GM21360 (cell line): ENCODE measurements around the gene DUSP7.

Experiments used
- ATAC-seq: cut with Tn5 transposase; IDR thresholded peaks from one replicate; pipeline ENCODE4 v1.9.1; 2021; ENCODE audit warnings: mild to moderate bottlenecking, moderate library complexity; ENCODE audit not compliant: unreplicated experiment

The DUSP7 gene

DNA sequence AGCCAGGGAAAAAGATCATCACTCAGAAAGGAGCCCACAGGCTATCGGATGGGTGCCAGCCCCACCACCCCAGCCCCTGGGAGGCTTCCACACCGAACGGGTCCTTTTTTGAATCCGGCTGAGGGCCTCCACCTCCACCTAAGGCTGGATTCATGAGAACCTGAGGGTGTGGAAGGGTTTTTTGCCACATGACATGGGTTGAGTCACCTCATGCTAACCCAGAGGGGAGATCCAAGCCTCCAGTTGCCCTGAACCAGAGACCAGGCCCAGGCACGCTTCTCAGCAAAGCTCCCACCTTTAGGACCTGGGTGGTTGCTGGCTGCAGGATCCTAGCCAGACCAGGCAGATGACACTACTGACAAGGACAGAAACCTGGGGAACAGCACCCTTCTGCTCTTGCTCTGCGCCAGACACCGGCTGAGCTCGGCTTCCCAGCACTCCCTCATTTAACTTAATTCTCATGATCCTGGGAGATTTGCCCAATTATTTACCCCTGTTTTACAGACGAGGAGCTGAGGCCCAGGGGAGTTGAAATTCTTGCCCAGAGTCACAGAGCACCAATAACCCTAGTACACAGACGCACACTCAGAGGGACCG lies 25.6 kb downstream of the DUSP7 start:
- no peak for ATAC-seq

DNA sequence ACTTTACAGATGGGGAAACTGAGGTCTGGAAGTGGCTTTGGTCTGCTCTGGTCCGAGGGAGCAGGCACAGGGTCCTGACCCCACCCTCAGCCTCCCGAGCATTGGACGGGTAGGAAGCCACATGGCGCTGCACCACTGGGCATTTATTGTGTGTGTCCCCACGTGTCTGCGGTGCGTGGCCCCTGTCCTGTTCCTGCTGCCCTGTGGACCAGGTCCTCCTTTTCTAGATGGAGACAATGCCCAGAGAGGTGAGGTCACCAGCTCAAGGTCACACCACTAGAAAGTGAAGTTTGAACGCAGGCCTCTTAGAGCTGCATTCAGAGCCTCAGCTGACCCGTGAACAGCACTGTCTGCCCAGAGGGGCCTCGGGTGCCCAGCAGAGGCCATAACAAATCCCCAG lies 26.8 kb downstream of the DUSP7 start:
- no peak for ATAC-seq

DNA sequence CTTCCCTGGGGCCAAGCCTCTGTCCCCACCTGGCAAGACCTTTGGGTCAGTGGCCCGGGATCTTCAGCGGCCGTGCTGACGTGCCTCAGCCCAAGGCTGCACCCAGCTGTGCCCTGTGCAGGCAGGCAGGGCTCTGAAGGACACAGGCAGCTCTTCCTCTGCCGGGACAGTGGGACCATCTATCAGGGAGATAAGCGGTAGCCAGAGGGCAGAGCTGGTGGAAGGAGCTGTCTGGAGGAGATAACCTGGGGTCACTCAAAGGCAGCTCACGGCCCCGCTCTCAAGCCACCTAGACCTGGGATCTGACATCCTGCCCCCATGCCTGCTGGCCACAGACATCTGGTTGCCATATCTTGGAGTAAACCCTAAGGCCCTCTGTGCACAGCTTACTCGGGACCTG lies 27.3 kb downstream of the DUSP7 start:
- ATAC-seq: no peak

GRCh38 chr3:52028572-52028971 lies 27.8 kb downstream of the DUSP7 start:
- ATAC-seq: no peak

GRCh38 chr3:52026041-52026440 lies 30.3 kb downstream of the DUSP7 start:
- no peak for ATAC-seq

DNA sequence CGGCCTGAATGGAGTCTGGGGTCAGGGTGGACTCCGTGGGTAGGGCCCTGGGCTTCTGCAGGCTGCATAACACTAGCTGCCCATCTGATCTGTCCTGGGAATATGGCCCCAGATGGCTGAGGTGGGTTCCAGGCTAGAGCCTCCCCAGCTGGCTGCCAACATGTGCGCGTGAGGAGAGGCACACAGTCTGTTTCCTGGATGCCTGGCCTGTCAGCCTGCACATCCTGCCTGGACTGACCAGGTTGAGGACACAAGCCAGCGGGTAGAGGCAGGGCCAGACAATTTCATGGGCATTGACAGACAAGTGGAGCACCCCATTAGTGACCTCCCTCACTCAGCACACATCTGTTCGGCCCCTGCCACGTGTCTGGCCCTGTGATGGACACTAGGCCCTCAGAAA lies 30.9 kb downstream of the DUSP7 start:
- ATAC-seq: no peak

GRCh38 chr3:52024765-52025452 lies 31.5 kb downstream of the DUSP7 start:
- ATAC-seq: no peak

- no peak for ATAC-seq
Measured at GRCh38 chr3:52023860-52024764, 32.3 kb downstream of the DUSP7 start.

DNA sequence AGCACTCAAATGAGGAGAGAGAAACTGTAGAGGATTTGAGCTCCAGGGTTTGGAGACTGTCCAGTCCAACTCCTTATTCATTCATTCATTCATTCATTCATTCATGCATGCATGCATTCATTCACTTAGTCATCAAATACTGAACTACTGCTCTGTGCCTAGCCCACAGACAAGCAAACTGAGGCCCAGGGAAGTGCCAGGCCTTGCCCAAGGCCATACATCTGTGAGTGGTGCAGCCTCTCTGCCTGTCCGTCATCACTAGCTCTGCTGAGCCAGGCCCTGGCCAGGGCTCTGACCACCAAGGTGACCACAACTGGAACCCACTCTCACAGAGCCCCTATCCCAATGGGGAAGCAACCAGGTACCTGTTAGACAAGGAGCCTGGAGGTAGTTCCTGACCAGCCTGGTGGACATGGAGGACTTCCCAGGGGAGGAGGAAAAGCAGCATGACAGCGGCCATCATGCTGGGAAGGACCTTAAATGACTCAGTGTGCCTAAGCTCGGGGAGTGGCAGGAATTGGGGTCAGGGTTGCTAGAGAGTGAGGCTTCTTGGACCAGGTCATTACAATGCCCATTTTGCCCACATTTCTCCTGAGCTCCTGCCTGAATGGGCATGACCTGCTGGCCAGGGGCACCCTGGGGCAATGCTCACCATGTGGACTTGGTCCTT lies 33.1 kb downstream of the DUSP7 start:
- no peak for ATAC-seq

DNA sequence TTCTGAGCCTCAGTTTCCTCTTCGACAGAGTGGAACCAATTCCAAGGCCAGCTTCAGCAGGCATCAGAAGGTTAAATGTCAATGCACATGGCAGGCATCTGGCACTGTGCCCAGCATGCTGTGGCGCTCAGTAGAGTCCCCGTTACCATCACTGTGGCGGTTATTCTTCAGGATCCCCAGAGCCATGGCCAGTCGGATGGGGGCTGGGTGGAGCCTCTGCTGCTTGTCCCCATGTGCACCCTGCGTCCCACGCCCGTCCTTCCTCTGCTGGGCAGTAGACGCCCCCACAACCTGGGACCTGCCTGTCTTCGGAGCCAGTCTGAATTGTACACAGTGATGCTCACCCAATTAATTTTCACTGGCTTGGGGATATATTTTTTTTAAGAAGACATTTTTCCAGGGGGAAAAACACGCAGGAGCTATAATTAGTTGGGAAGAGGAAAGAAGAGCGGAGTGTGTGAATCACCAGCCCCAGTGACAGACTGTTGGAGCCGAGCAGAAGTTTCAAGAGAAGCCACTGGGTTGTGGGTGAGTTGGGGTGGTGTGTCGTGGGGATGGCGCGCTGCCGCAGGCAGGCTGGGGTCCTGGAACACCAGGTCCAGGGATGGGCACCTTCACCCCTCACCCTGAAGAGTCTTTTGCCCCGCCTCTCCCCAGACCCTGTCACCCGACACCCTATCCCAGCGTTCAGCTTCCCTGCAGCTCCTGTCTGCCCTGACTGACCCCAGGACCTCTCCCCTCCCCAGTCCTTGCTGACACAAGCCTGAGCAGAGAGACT lies 33.9 kb downstream of the DUSP7 start:
- no peak for ATAC-seq

DNA sequence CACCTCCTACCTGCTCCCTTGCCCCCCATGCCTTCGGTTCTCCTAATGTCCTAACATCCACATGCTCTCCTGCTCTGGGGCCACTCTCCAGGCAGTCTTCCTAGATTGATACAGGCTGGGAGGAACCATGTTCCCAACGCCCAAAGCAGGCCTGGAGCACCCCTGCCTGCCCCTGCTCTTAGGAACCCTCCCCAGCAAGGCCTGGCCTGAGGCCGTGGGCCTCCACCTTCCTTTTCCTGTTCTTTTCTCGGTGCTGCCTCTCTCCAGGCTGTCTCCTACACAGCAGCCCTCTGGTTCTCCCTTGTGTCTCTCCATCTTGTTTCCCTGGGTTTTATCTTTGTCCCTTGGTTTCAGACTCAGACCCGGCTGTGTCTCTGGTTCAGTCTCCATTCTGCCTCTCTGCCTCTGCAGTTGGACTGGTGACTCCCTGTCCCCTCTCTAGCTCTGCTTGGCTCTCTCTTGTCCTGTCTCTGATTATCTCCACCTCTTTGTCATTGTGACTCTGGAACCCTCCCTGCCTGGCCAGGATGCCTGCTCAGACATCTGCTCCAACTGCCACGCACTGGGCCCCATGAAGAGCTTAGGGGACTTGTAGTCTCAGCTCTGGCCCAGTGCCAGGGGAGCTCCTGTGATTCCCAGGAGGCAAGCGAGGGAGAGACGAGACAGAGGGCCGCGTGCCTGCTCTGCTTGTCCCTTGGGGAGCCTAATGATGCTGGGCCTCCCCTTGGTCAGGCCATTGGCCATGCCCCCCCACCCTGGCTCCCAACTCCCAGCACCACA lies 34.7 kb downstream of the DUSP7 start:
- ATAC-seq: no peak

GRCh38 chr3:52020796-52021195 lies 35.6 kb downstream of the DUSP7 start:
- no peak for ATAC-seq

- no peak for ATAC-seq
Measured at GRCh38 chr3:52019352-52020080, 36.9 kb downstream of the DUSP7 start.

DNA sequence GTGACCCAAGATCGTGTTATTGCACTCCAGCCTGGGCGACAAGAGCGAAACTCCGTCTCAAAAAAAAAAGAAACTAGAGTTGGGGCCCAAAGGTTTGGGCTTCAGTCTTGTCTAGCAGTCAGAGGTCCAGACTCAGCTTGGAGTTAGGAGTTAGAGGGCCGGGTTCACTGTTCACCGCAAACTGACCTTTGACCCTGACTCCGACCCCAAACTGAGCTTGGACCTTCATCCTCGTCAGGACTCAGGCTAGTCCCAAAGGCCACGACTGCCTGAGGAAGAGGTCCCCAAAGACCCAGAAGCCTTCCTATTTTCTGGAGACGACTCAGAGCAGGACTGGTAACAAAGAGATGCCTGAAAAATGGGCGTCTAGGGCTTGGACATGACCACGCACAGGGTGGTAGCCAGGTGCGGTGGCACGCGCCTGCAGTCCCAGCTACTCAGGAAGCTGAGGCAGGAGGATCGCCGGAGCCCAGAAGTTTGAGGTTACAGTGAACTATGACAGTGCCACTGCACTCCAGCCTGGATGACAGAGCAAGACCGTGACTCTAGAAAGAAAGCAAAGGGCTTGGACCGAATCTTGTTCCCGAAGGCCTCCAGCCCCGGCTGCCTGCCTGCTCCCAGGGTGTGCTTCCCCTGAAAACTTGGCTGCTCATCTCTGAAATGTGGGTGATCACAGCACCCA lies 37.9 kb downstream of the DUSP7 start:
- ATAC-seq: no peak

DNA sequence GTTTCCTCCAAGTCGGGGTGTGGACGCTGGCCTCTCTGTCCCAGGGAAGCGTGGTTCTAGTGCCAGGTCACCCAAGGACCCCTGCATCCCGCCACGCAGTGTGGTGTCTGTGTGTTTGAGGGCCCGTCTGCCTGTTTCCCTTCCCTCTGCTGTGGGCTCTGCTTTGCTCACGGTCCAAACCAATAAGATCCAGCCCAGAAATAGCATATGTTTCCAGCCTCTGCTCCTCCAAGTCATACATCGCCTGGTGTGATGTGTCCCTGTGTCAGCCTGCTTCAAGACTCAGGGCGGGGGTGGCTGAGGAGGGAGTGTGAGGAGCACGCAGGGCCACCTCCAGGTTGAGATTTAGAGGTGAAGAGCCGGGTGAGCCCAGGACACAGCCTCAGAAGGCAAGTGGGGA lies 38.8 kb downstream of the DUSP7 start:
- ATAC-seq: no peak

DNA sequence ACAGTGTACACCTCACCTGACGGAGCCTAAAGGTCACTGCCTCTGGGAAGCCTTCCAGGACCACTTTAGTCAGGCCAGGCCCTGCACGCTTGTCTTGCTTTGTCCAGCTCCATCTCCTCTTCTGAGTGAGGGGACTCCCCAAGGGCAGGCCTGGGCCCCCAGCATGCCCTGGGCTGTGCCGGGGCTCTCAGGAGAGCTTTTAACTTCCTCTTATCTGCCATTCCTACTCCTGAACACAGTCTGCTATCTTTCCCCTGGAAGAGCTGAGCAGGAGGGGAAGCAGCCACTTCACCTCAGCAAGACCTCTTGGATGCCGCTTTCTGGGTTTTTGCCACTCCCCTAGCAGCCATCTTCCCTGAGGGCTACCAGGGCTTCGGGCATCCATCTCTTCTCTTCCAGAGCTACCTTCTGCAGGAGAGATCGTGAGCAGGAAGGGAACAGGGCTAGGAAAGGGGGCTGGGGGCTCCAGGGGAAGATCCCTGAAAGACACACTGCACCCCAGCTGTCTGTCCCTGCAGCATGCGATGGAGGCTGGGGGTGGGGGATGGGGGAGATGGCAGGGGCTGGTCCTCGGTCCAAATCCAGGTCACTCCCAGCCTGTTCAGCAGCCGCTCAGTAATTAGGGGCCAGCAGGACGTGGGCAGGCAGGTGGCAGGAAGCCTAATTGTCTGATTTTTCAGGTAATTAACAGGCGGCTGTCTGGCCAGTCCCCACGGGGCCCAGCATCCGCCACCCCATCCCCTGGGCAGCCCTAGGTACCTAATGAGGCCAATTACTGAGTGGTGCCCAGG lies 40.7 kb downstream of the DUSP7 start:
- ATAC-seq: no peak

GRCh38 chr3:52014613-52015012 lies 41.8 kb downstream of the DUSP7 start:
- no peak for ATAC-seq
